NCI-H446 (cell line): Measurements from ENCODE around the gene TLCD4.
"Not testable (repeated sequence)": the region's sequence is repeated elsewhere in the genome, so short reads cannot be mapped to it uniquely, and the experiment has no call there.

Source experiments
- DNase-seq, 2 experiments: peaks; one replicate each; lab custom pipeline; 2025; lab: John Stamatoyannopoulos, UW

The TLCD4 gene

GRCh38 chr1:95154096-95154495 is 36.9 kb downstream of the TLCD4 start:
- no peak for DNase-seq

DNA sequence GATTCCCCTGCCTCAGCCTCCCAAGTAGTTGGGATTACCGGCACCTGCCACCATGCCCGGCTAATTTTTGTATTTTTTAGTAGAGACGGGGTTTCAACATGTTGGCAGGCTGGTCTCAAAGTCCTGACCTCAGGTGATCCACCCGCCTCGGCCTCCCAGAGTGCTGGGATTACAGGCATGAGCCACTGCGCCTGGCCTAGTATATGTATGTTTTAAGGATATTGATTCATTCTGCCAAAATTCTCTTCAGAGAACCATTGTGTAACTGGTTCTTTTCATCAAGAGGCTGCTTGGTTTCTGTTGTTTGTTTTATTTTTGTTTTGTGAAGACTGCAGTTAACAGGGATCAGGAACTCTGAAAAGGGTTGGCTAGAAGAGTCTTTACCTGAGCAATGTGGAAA is 48.4 kb downstream of the TLCD4 start:
- not testable (repeated sequence) for DNase-seq
